Measurements from ENCODE around the gene NPHS1.

The NPHS1 gene

DNA sequence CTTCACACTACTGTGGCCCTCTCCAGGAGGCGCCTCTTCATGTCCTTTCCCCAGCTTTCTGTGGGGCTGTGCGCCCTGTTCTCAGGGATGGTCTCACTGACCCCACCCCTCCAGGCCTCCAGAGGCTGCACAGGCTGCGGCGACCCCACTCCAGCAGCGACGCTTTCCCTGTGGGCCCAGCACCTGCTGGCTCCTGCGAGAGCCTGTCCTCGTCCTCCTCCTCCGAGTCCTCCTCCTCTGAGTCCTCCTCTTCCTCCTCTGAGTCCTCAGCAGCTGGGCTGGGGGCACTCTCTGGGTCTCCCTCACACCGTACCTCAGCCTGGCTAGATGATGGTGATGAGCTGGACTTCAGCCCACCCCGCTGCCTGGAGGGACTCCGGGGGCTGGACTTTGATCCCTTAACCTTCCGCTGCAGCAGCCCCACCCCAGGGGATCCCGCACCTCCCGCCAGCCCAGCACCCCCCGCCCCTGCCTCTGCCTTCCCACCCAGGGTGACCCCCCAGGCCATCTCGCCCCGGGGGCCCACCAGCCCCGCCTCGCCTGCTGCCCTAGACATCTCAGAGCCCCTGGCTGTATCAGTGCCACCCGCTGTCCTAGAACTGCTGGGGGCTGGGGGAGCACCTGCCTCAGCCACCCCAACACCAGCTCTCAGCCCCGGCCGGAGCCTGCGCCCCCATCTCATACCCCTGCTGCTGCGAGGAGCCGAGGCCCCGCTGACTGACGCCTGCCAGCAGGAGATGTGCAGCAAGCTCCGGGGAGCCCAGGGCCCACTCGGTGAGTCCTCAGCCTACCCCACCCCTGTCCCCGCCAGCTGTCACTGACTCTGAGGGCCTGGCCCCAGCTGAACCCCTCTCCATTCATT is 65.8 kb downstream of the NPHS1 start:
- no peak for DNase-seq

DNA sequence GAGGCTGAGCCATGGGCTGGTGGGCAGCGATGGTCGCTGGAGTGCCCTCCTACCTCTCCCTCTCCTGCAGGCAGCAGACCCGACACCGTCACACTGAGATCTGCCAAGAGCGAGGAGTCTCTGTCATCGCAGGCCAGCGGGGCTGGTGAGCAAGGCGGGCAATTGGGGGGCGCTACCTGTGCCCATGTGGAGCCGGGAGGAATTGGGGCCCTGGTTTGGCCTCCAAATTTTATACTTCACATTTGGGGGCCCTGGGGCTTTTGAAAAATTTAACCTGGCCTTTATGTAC is 67.0 kb downstream of the NPHS1 start:
- no peak for DNase-seq

DNA sequence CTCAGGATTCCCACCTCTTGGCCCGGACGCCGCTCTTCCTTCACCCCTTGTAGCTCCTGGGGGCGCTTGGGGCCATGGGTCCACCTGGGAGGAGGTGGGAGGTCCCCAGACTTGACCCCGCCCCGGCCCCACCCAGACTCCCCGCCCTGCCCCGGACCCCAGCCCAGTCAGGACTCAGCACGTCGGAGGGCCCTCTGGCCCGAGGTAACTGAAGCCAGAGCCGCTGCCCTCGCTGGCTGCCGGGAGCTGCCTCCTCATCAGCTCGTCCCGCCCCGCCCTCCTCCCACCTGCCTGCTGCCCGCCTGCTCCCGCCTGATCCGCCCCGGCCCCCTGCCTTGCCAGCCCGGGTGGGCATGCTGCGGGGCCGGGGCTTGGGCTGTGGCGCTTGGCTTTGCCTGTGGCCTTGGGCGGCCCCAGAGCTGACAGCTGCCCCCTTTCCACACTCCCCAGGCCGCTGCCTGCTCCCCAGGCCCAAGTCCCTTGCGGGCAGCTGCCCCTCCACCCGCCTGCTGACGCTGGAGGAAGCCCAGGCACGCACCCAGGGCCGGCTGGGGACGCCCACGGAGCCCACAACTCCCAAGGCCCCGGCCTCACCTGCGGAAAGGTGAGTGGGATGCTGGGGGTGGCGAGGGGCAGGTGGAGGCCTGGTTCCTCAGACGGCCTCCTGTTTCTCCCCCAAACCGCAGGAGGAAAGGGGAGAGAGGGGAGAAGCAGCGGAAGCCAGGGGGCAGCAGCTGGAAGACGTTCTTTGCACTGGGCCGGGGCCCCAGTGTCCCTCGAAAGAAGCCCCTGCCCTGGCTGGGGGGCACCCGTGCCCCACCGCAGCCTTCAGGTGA is 67.6 kb downstream of the NPHS1 start:
- no peak for DNase-seq

DNA sequence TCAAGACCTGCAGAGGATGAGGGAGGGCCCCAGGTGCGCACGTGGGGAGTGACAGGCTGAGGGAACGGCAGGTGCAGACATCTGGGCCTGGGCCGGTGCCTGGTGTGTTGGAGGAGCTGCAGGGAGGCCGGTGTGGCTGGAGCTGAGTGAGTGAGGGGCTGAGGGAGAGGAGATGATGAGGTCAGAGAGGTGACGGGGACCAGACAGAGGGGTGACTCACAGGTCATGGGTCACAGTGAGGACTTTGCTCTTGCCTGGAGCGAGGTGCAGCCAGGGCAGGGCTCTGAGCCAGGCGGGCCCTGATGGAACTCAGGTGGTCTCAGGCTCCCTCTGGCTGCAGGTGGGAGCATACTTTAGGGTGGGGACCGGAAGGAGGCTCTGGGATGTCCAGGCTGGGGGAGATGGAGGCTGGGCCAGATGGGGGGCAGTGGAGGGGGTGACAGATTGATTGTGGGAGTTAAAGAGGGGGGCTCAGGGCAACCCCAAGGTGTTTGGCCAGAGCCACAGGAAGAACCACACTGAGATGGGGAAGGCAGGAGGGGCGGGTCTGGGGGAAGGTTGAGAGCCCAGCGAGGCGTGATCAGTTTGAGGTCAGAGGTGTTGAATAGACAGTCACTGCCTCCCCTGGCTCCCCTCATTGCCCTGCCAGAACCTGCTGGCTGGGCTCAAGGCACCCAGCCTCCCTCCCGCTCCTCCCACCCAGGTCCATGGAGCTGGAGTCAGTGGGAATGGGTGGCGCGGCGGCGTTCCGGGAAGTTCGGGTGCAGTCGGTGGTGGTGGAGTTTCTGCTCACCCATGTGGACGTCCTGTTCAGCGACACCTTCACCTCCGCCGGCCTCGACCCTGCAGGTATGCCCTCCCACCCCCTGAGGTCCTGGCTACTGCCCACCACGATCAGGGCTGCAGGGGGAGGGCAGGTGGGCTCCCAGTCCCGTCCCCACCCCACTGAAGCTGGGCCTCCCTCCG is 68.6 kb downstream of the NPHS1 start:
- no peak for DNase-seq

DNA sequence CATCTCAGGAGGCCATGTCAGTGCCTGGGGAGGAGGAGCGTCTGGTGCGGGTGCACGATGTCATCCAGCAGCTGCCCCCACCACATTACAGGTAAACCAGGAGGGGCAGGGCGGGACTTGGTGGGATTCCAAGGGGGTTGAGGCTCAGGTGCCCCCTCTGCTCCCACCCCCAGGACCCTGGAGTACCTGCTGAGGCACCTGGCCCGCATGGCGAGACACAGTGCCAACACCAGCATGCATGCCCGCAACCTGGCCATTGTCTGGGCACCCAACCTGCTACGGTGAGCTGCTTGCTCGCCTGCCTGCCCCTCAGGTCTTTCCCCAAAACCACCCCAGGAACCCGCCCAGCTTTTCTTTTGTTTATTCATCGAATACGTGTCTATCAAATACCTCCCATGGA is 69.7 kb downstream of the NPHS1 start:
- DNase-seq = no peak

GRCh38 chr19:35781650-35782049 is 70.7 kb downstream of the NPHS1 start:
- DNase-seq = no peak

DNA sequence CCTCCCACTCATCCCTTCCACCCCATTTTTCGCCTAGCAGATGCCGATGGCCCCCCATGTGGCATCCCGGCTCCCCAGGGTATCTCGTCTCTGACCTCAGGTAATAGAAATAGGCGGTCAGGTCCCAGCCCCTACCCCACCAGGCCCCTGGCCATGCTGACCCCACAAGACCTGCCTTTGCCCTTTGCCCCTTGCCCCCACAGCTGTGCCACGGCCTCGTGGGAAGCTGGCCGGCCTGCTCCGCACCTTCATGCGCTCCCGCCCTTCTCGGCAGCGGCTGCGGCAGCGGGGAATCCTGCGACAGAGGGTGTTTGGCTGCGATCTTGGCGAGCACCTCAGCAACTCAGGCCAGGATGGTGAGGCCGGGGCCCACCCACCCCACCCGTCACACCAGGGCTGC is 71.6 kb downstream of the NPHS1 start:
- DNase-seq = no peak

DNA sequence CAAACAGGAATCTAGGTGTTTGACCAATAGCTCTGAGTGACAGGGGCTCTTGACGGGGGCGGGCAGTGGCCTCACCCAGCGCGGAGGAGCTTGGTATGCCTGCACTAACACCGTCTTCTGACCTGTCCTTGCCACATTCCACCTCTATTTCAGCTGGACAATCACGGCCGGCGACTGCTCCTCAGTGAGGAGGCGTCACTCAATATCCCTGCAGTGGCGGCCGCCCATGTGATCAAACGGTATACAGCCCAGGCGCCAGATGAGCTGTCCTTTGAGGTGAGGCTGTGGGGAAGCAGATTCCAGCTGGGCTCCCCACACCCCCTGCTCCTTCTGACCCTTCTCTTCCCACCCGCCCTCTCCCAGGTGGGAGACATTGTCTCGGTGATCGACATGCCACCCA is 72.2 kb downstream of the NPHS1 start:
- no peak for DNase-seq

DNA sequence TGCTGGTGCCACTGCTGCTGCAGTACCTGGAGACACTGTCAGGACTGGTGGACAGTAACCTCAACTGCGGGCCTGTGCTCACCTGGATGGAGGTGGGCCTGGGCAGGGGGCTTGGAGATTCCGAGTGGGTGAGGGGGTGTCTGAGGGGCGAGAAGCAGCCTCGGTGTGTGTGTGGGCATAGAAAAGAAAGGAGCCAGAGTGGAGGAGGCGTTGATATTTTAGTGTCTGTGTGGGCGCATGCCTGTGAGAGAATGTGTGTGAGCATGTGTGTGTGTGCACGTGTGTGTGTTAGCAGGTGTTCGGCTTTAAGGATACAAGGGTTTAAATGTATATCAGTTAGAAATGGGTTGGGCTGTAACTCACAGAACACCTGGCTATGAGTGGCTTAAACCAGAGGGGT is 73.3 kb downstream of the NPHS1 start:
- no peak for DNase-seq

GRCh38 chr19:35777961-35778360 is 74.3 kb downstream of the NPHS1 start:
- no peak for DNase-seq

GRCh38 chr19:35777086-35777841 is 75.0 kb downstream of the NPHS1 start:
- no peak for DNase-seq

GRCh38 chr19:35776102-35776788 is 76.1 kb downstream of the NPHS1 start:
- DNase-seq = no peak
